HepG2 (cell line): ENCODE measurements around the gene LRRC34. TPM values are rescaled to one million over a fixed set of nuclear protein-coding genes. Genes with fewer than 3 reads are reported as not detected.

Experiments
- ATAC-seq: fragments of 200-7000 bp; cut with Tn5 transposase; 3 replicates; pipeline ENCODE4 v1.9.1; 2020; ENCODE audit warnings: mild to moderate bottlenecking, moderate library complexity
- BruUV-seq: library from RNA; stranded (reverse); fragments of 400-500 nt; replicated peaks from 2 replicates; lab custom pipeline; 2021; lab: Mats Ljungman, UMichigan
- CTCF ChIA-PET: fragments of 300-600 bp; formaldehyde crosslinking; extraction: SDS; loops from one replicate; lab custom pipeline; 2021; ENCODE audit warnings: low total read pairs, inconsistent platforms, low intra/inter-chr PET ratio; lab: Yijun Ruan, JAX
- POLR2A ChIA-PET: fragments of 350-600 bp; sonication (Branson Sonifier 250); formaldehyde crosslinking; loops from one replicate; lab custom pipeline; 2020; ENCODE audit warnings: antibody characterized with exemption, inconsistent platforms; lab: Yijun Ruan, JAX
- DNase-seq: peaks from one replicate; pipeline ENCODE4 v3.0.0-alpha.2; 2015; ENCODE audit warnings: low spot score
- FAIRE-seq: peaks from 3 replicates; lab custom pipeline; 2011; peaks lifted over from hg19 to GRCh38; lab: Jason Lieb, UNC
- H2AFZ ChIP-seq: one replicate; pipeline ENCODE4 v1.6.1; 2011; ENCODE audit warnings: low read length, inconsistent platforms
- H3K27ac ChIP-seq: fragments of 300-600 bp; 3 replicates; pipeline ENCODE4 v1.8.0; 2011; ENCODE audit warnings: mixed run types, mild to moderate bottlenecking, mixed read lengths, low read length, inconsistent platforms; ENCODE audit not compliant: insufficient read depth; ENCODE audit errors: extremely low read length
- H3K27me3 ChIP-seq, 2 experiments: fragments of 200-600 bp in 1 of 2; 2 replicates in 1 of 2; 3 replicates in 1 of 2; pipeline versions ENCODE4 v1.6.0 to v1.8.0; 2011; ENCODE audit warnings: low read length in 2 of 2, mild to moderate bottlenecking in 2 of 2, moderate library complexity in 2 of 2, inconsistent platforms in 1 of 2; ENCODE audit not compliant: insufficient read depth in 2 of 2, control insufficient read depth in 1 of 2
- H3K36me3 ChIP-seq, 2 experiments: fragments of 200-600 bp in 1 of 2; replicated peaks in 1 of 2; 2 replicates in 1 of 2; 3 replicates in 1 of 2; pipeline versions ENCODE4 v1.5.1 to v1.8.0; 2011; ENCODE audit warnings: low read length in 2 of 2, inconsistent platforms in 1 of 2; ENCODE audit not compliant: insufficient read depth in 2 of 2, control insufficient read depth in 1 of 2
- H3K4me1 ChIP-seq: 2 replicates; pipeline ENCODE4 v1.5.1; 2012; ENCODE audit warnings: low read length, inconsistent platforms; ENCODE audit not compliant: insufficient read depth
- H3K4me2 ChIP-seq: 2 replicates; pipeline ENCODE4 v1.6.0; 2011; ENCODE audit warnings: low read depth, low read length, inconsistent platforms
- H3K4me3 ChIP-seq, 3 experiments: fragments of 200-600 bp in 1 of 3; sonication (generic), shearing (Covaris generic) in 1 of 3; replicated peaks in 1 of 3; 2 replicates each; pipeline ENCODE4 v1.5.1; 2011 to 2016; ENCODE audit warnings: low read length in 3 of 3, inconsistent platforms in 2 of 3, low read depth in 2 of 3, mild to moderate bottlenecking in 2 of 3, control low read depth in 1 of 3, mixed read lengths in 1 of 3; ENCODE audit not compliant: insufficient read depth in 1 of 3
- H3K79me2 ChIP-seq: one replicate; pipeline ENCODE4 v1.6.1; 2011; ENCODE audit warnings: low read length, inconsistent platforms; ENCODE audit not compliant: insufficient read depth
- H3K9ac ChIP-seq: 2 replicates; pipeline ENCODE4 v1.6.0; 2011; ENCODE audit warnings: mild to moderate bottlenecking, low read depth, low read length, inconsistent platforms; ENCODE audit not compliant: insufficient read depth
- H3K9me3 ChIP-seq: 2 replicates; pipeline ENCODE4 v1.5.1; 2012; ENCODE audit warnings: mild to moderate bottlenecking, low read length
- H4K20me1 ChIP-seq: 2 replicates; pipeline ENCODE4 v1.6.0; 2011; ENCODE audit warnings: inconsistent platforms, mild to moderate bottlenecking, low read length, moderate library complexity; ENCODE audit not compliant: insufficient read depth
- E2F1 ChIP-seq: sonication (generic); formaldehyde crosslinking; IDR thresholded peaks from 2 replicates; pipeline ENCODE4 v1.5.0; 2020; ENCODE audit warnings: missing genetic modification reagents
- HOXD1 ChIP-seq: sonication (generic); formaldehyde crosslinking; IDR thresholded peaks from 2 replicates; pipeline ENCODE4 v1.5.0; 2020; ENCODE audit warnings: missing genetic modification reagents
- NCOA2 ChIP-seq: sonication (generic); formaldehyde crosslinking; IDR thresholded peaks from 2 replicates; pipeline ENCODE4 v1.8.0; 2022; ENCODE audit warnings: inconsistent platforms
- RFXANK ChIP-seq: IDR thresholded peaks from 2 replicates; pipeline ENCODE4 v1.6.1; 2016
- ZNF570 ChIP-seq: sonication (generic); formaldehyde crosslinking; IDR thresholded peaks from 2 replicates; pipeline ENCODE4 v1.4.0; 2020; ENCODE audit warnings: mild to moderate bottlenecking, missing genetic modification reagents, borderline replicate concordance
- ZNF670 ChIP-seq: sonication (generic); formaldehyde crosslinking; IDR thresholded peaks from 2 replicates; pipeline ENCODE4 v1.8.0; 2022; ENCODE audit warnings: mild to moderate bottlenecking, missing genetic modification reagents, borderline replicate concordance
- WGBS: methylation state at CpG from one replicate; pipeline ENCODE4 v1.1.6; 2017; ENCODE audit warnings: low lambda C conversion rate; 5-methylcytosine and 5-hydroxymethylcytosine counted together
- in situ Hi-C: cut with HindIII; loops from 2 replicates; pipeline ENCODE4 v1.10.0; 2017; ENCODE audit warnings: low pct_unique_long_range_greater_than_20kb; ENCODE audit not compliant: extremely low pct_ligation_motif_present
- intact Hi-C: fragments of 100-400 bp; cut with micrococcal nuclease; formaldehyde crosslinking; loops from one replicate; pipeline ENCODE4 v1.10.0; 2022; ENCODE audit not compliant: unreplicated experiment
- polyA plus RNA-seq, 8 experiments: library from polyadenylated mRNA; depleted of rRNA in 3 of 8; stranded (reverse) in 7 of 8; unstranded in 1 of 8; fragments of >200 nt; fragmentation: Illumina TruSeq in 4 of 8; extraction: Trizol in 4 of 8; gene quantifications; 2 replicates each; pipeline versions ENCODE4 v1.2.1 to v1.2.3, GENCODE V29; 2011 to 2016; ENCODE audit warnings: low read depth in 4 of 8, missing spikeins in 1 of 8, mixed read lengths in 1 of 8; ENCODE audit not compliant: insufficient read depth in 1 of 8
- total RNA-seq, 5 experiments: library from RNA; depleted of rRNA; stranded (reverse); fragments of >200 nt; fragmentation: Illumina TruSeq; extraction: Trizol; gene quantifications; 2 replicates each; pipeline ENCODE4 v1.2.3, GENCODE V29; 2016; ENCODE audit warnings: low read depth in 1 of 5

The LRRC34 gene
- total and polyA plus RNA-seq, 2 of the 13 experiments (the other 11 are each of a cell fraction or from before 2014, with no cell fraction given): not detected

- Histone ChIP-seq H3K4me1 (no peaks in the 10 kb centered on the region), H3K4me3 (no peak overlapping the region), H3K36me3 (no peaks in the 10 kb centered on the region), H3K79me2 (no peaks in the 10 kb centered on the region), H2AFZ (no peak overlapping the region), H3K9ac (no peak overlapping the region), H3K27ac (no peak overlapping the region), H3K9me3 (no peaks in the 10 kb centered on the region), H4K20me1 (no peaks in the 10 kb centered on the region), H3K27me3 (peaks cover 0 to 17% of the 10 kb centered on the region in 2 experiments; a peak in 3 of 5 replicates), H3K4me2 (peak overlapping the region; percentile 45; the same call in 1 of the 2 replicates)
- no peak for DNase-seq
- FAIRE-seq: no peak
- peak; percentile 47 for ATAC-seq
- ChIA-PET POLR2A (no interaction called here), CTCF (no interaction called here)
- TF ChIP-seq ZNF570 (CRISPR knock-in tag) (no peak), NCOA2 (CRISPR knock-in tag) (no peak), ZNF670 (CRISPR knock-in tag) (no peak), RFXANK (CRISPR knock-in tag) (no peak)
- 34% methylated on average over 15 of the region's 15 CpGs for WGBS
- in situ Hi-C loops: no loop called here
- intact Hi-C loops: no loop called here
- BruUV-seq: no TSS peak
Measured at GRCh38 chr3:169822091-169822490, 9.4 kb upstream of the LRRC34 start.

- POLR2A ChIA-PET: no interaction called here
- no peak for DNase-seq
- Histone ChIP-seq H3K79me2 (no peaks in the 10 kb centered on the region), H3K4me1 (peaks cover 10% of the 10 kb centered on the region)
- CTCF ChIA-PET: no interaction called here
- intact Hi-C loops: no loop called here
- BruUV-seq: no TSS peak
- TF ChIP-seq E2F1 (CRISPR knock-in tag) (no peak), HOXD1 (CRISPR knock-in tag) (no peak)
- TF ChIP-seq, all 625 proteins: peak for 0
- Histone ChIP-seq H4K20me1 (no peaks in the 10 kb centered on the region), H3K9ac (no peak overlapping the region), H3K27me3 (peaks cover 0 to 17% of the 10 kb centered on the region in 2 experiments; a peak in 3 of 5 replicates), H3K36me3 (no peaks in the 10 kb centered on the region), H2AFZ (no peak overlapping the region), H3K27ac (no peak overlapping the region), H3K4me3 (no peak overlapping the region), H3K9me3 (peaks cover 7% of the 10 kb centered on the region), H3K4me2 (no peak overlapping the region)
- no peak for FAIRE-seq
- ATAC-seq: no peak
- in situ Hi-C loops: no loop called here
- 2% methylated on average over 2 of the region's 2 CpGs for WGBS
Measured at GRCh38 chr3:169818316-169818715, 5.6 kb upstream of the LRRC34 start.
